Measurements from ENCODE around the gene FOXP1.

Gene FOXP1

GRCh38 chr3:71253169-71253568 lies 330.4 kb downstream of the FOXP1 start:
- TF ChIP-seq CTCF (IDR thresholded peaks at IDR 0.05; ENCODE audit: low read depth, low read length, missing control alignments), result no peak
- H3K4me3 ChIP-seq (ENCODE audit: low read depth, low read length), result no peak overlapping the region
- no peak for DNase-seq (ENCODE audit: low read depth)

- DNase-seq (ENCODE audit: low read depth), result no peak
- no peak for TF ChIP-seq CTCF (IDR thresholded peaks at IDR 0.05; ENCODE audit: low read depth, low read length, missing control alignments)
- no peak overlapping the region for H3K4me3 ChIP-seq (ENCODE audit: low read depth, low read length)
Observed at GRCh38 chr3:71252466-71252865, 331.1 kb downstream of the FOXP1 start.

- no peak for TF ChIP-seq CTCF (IDR thresholded peaks at IDR 0.05; ENCODE audit: low read depth, low read length, missing control alignments)
- H3K4me3 ChIP-seq (ENCODE audit: low read depth, low read length), result no peak overlapping the region
- DNase-seq (ENCODE audit: low read depth), result no peak
Observed at GRCh38 chr3:71251156-71251775, 332.3 kb downstream of the FOXP1 start.

GRCh38 chr3:71250026-71250425 lies 333.5 kb downstream of the FOXP1 start:
- TF ChIP-seq CTCF (IDR thresholded peaks at IDR 0.05; ENCODE audit: low read depth, low read length, missing control alignments), result no peak
- no peak for DNase-seq (ENCODE audit: low read depth)
- no peak overlapping the region for H3K4me3 ChIP-seq (ENCODE audit: low read depth, low read length)

- DNase-seq (ENCODE audit: low read depth), result no peak
- TF ChIP-seq CTCF (IDR thresholded peaks at IDR 0.05; ENCODE audit: low read depth, low read length, missing control alignments), result no peak
- H3K4me3 ChIP-seq (ENCODE audit: low read depth, low read length), result no peak overlapping the region
Observed at GRCh38 chr3:71247958-71248335, 335.6 kb downstream of the FOXP1 start.

GRCh38 chr3:71247221-71247957 lies 336.1 kb downstream of the FOXP1 start:
- DNase-seq (ENCODE audit: low read depth), result no peak
- TF ChIP-seq CTCF (IDR thresholded peaks at IDR 0.05; ENCODE audit: low read depth, low read length, missing control alignments), result no peak
- no peak overlapping the region for H3K4me3 ChIP-seq (ENCODE audit: low read depth, low read length)

All from GM12864 (cell line).